ENCODE measurements around the gene ABCG4.

ABCG4 gene

DNA sequence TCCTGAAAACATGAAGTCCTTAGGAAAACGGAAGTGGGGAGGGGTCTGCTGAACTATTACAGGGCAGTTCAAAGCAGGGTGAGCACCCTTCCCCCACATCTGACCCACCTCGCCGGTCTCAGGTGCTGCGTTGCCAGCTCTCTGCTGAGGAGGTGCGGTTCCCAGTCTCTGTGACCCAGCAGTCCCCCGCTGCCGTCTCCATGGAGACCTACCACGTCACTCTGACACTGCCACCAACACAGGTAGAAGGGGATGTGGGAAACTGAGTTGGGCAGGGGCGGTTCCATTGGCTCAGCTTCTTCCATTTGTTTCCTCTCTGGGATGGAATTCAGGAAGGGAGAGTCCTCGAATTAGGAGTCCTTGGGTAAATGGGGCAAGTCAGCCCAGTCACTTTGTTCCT lies 38.4 kb upstream of the ABCG4 start:
- no peak for TF ChIP-seq CTCF (IDR thresholded peaks at IDR 0.05; ENCODE audit: extremely low read depth, insufficient read depth, missing control alignments)
- in situ Hi-C loops (cut with MboI; ENCODE audit: low pct_unique_long_range_greater_than_20kb, low sequenced_read_pairs, unreplicated experiment) = no loop called here
- DNase-seq (ENCODE audit: low spot score) = no peak

DNA sequence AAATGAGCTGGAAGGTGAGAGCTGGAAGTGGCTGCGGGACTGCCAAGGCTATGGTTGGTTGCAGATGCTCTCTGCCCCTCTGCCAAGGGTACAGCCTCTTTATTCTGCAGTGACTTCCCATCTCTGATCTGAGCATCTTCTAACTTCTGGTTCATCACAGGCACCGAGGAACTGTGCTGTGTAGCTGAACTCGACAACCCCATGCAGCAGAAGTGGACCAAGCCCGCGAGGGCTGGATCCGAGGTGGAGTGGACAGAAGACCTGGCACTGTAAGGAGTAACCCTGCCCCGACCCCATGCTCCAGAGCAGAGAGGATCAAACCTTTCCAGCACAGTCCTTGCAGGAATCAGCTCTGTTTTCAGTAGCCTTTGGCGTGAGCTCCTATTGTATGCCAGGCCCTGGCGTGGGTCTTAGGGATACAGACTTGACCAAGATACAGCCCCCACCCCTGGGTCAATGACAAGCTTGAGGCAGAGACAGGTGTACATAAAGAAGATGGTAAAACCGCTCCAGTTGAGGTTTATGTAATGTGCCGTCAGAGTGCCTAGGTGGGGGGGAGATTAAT lies 37.4 kb upstream of the ABCG4 start:
- in situ Hi-C loops (cut with MboI; ENCODE audit: low pct_unique_long_range_greater_than_20kb, low sequenced_read_pairs, unreplicated experiment) = no loop called here
- TF ChIP-seq CTCF (IDR thresholded peaks at IDR 0.05; ENCODE audit: extremely low read depth, insufficient read depth, missing control alignments) = no peak
- no peak for DNase-seq (ENCODE audit: low spot score)

GRCh38 chr11:119112314-119113020 lies 36.4 kb upstream of the ABCG4 start:
- in situ Hi-C loops (cut with MboI; ENCODE audit: low pct_unique_long_range_greater_than_20kb, low sequenced_read_pairs, unreplicated experiment) = no loop called here
- TF ChIP-seq CTCF (IDR thresholded peaks at IDR 0.05; ENCODE audit: extremely low read depth, insufficient read depth, missing control alignments) = no peak
- no peak for DNase-seq (ENCODE audit: low spot score)

GRCh38 chr11:119113716-119114115 lies 35.1 kb upstream of the ABCG4 start:
- no peak for TF ChIP-seq CTCF (IDR thresholded peaks at IDR 0.05; ENCODE audit: extremely low read depth, insufficient read depth, missing control alignments)
- DNase-seq (ENCODE audit: low spot score) = no peak
- in situ Hi-C loops (cut with MboI; ENCODE audit: low pct_unique_long_range_greater_than_20kb, low sequenced_read_pairs, unreplicated experiment) = no loop called here

DNA sequence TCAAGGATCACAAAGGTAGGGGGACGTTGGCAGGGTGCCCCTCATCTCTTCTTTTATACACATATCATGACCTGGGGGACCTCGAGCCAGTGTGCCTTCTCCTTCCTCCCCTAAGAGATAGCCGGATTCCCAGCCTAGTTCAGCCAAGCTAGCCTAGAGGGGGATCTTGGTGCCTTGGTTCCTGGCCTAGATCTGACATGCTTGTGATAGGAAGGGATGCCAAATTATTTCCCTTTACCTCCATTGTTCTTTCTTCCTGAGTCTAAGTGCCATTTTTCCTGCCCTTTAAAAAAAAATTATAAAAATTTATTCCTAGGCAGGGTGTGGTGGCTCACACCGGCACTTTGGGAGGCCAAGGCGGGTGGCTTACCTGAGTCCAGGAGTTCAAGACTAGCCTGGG lies 34.5 kb upstream of the ABCG4 start:
- no peak for DNase-seq (ENCODE audit: low spot score)
- in situ Hi-C loops (cut with MboI; ENCODE audit: low pct_unique_long_range_greater_than_20kb, low sequenced_read_pairs, unreplicated experiment) = no loop called here
- no peak for TF ChIP-seq CTCF (IDR thresholded peaks at IDR 0.05; ENCODE audit: extremely low read depth, insufficient read depth, missing control alignments)

DNA sequence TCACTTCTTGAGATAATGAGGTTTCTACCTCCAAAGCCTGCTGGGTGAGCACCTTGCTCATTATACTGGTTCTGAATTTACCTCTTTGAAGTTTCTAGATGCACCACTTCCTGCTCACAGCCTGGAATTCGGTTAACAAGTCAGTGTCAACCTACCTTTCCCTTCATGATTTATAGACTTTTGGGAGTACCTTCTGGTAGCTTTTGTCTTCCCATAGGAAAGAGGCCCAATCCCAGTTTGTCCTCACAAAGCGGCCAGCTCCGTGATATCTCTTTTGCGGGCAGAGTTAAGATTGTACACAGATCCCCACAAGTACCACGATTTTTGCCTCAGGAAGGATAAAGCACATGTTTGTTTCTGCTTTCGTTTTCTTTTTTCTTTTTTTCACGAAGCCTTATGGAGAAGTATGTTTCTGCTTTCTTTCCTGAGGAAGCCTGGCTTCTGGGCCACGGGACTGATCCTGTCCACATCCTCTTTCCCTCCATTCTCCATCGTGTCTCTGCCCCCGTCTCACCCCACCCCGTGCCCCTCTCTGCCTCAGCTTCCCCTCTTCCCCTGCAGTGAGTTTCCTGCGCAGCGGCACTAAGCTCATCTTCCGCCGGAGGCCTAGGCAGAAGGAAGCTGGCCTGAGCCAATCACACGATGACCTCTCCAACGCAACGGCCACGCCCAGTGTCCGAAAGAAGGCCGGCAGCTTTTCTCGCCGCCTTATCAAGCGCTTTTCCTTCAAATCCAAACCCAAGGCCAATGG lies 33.2 kb upstream of the ABCG4 start:
- no peak for DNase-seq (ENCODE audit: low spot score)
- in situ Hi-C loops (cut with MboI; ENCODE audit: low pct_unique_long_range_greater_than_20kb, low sequenced_read_pairs, unreplicated experiment) = no loop called here
- TF ChIP-seq CTCF (IDR thresholded peaks at IDR 0.05; ENCODE audit: extremely low read depth, insufficient read depth, missing control alignments) = no peak

All from GM13977 (cell line).